ENCODE data around the gene DDAH1.

GRCh38 chr1:85303440-85304162 is 161.4 kb downstream of the DDAH1 start:
- no peak for TF ChIP-seq CTCF (IDR thresholded peaks at IDR 0.05; ENCODE audit: low read depth, low read length, missing input control)
- no peak for TF ChIP-seq SP1 (IDR thresholded peaks at IDR 0.05)
- TF ChIP-seq TAF1 (conservative IDR thresholded peaks at IDR 0.05) = no peak
- no peak for TF ChIP-seq YY1 (IDR thresholded peaks at IDR 0.05)
- no peak for TF ChIP-seq GABPA (IDR thresholded peaks at IDR 0.05 in 1 of 2, conservative IDR thresholded peaks at IDR 0.05 in 1 of 2)
- no peak for TF ChIP-seq REST (IDR thresholded peaks at IDR 0.05)
- no peak for TF ChIP-seq ATF3 (IDR thresholded peaks at IDR 0.05)
- no peak for TF ChIP-seq FOXA1 (IDR thresholded peaks at IDR 0.05)
- no peak for TF ChIP-seq EGR1 (IDR thresholded peaks at IDR 0.05; ENCODE audit: low read depth in 2 of 2)
- no peak for TF ChIP-seq JUND (IDR thresholded peaks at IDR 0.05)
- no peak for TF ChIP-seq NR2F2 (IDR thresholded peaks at IDR 0.05)
- no peak for TF ChIP-seq MAX (IDR thresholded peaks at IDR 0.05)
- TF ChIP-seq RAD21 (IDR thresholded peaks at IDR 0.05) = no peak
- no peak for TF ChIP-seq ZBTB33 (IDR thresholded peaks at IDR 0.05)
